HK-2 (cell line): ENCODE measurements around the gene SMARCD1.

Source experiments
- DNase-seq: peaks from one replicate; pipeline ENCODE4 v3.0.0-alpha.2; 2018; ENCODE audit not compliant: unreplicated experiment

Gene SMARCD1

GRCh38 chr12:50057000-50057841, 27.9 kb upstream of the SMARCD1 start, which contains the start of gene ASIC1:
Gene ASIC1, plus strand, starts transcription at chr12:50057596. Its CDS starts 1,171 bp downstream, at chr12:50058767.
- DNase-seq = peak; percentile 73

DNA sequence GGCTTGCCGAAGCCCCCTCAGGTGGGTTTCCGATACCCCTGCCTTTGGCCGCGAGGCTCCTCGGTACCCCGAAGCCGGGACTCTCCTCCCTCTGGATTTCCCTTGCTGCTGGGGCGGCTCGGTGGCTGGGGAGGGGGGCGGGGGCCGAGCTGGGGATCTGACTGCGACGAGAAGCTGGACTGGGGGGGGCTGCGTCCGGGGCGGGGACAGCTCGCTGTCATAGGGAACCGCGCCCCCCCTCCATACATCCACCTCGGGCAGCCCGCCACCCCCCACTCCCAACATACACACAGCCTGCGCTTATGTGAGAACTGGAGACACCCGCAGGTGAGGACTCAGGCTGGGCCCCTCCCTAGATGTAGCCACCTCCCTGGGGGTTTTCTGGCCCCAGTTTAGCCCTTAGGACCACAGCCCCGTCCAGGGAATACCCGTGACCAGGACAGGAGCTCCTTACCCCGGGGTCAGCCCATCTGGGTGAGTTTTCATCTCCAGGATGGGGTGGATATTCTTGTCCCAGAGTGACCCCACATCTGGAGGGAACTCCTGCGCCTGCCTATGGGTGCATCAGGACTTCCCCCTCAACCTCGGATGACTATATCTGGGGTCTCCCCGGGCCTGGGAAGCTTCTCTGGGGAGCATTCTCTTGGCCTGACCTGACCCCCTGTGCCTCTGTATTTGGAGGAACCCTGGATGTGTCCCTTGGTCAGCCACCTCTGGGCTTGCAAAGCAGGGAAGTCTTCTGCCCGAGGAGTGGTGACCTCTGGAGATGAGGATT, 27.1 kb upstream of the SMARCD1 start:
- DNase-seq = no peak

- DNase-seq = no peak
These were observed 26.3 kb upstream of the SMARCD1 start for GRCh38 chr12:50058743-50059312.

- DNase-seq = peak; percentile 69
These were observed 25.6 kb upstream of the SMARCD1 start for GRCh38 chr12:50059440-50060119.

- no peak for DNase-seq
These were observed 25.0 kb upstream of the SMARCD1 start for GRCh38 chr12:50060120-50060468.

DNA sequence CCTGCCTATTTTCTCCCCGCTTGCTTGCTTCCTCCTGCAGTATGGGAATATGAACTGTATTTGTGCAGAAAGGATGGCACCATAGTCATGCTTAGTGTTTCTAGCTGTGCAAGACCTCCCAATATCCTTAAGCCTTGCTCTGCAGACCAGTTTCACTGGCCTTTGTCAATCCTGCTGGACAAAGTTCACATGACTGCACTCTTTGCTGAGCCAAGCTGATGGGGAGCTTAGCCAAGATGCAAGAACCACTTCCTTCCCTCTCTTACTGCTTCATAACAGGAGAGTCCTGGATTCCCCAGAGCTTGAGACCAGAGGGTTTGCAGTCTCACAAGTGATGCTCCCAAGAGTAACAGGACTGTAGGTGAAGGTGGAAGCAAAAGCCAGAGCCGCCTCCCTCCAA, 24.0 kb upstream of the SMARCD1 start:
- no peak for DNase-seq

DNA sequence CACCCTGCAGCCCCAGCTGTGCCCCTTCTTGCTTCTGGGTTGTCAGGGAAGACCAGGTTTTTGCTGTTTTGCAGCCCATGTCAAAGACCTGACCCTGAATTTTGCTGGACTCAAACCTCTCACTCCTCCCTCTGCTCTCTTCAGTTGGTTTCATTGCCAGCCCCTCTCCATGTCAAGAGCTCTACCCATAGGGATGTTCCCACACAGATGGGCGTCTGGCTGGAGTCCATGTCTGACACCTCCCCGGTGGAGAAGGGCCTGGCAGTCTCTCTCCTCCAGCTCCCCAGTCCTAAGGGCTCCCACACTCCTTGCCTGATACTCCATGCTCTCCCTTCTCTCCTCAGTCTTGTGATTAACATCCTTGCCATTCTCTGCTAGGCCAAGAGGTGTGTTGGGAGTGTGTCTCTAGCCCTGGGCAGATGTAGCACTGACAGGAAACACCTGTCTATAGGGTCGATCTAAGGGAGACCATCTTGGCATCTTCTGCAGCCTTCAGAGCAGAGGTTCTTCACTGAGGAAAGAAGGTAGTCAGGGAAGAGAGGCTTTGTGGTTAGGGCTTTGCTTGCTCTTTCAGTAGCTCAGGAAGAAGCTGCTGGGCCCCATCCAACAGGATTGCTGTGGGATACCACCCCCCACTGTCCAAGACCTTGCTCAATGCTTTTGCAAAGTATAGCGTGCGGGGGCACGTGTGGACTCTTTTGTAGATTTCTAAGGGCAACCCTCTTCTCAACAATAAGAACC, 23.0 kb upstream of the SMARCD1 start:
- no peak for DNase-seq

- no peak for DNase-seq
These were observed 22.2 kb upstream of the SMARCD1 start for GRCh38 chr12:50062728-50063460.

- DNase-seq = no peak
These were observed 19.3 kb upstream of the SMARCD1 start for GRCh38 chr12:50065726-50066310.

DNA sequence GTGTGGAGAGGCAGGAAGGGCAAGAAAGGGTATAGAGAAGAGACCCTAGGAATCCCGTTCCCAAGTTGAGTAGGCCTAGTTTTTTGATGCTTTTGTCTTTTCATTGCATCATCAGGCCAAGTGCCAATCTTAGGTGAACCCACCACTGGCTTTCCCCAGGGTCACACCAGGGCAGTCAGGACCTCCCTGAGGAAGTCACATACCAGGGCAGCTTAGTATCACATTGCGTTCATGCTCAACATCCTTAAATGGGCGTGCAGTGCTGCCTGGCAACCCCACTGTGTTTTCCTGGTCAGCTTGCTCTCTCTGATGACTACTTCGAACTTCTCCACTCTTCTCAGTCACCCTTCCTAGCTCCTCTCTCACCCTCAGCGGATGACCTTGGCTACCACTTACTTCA, 18.7 kb upstream of the SMARCD1 start:
- DNase-seq = peak; percentile 64

- DNase-seq = no peak
These were observed 16.1 kb upstream of the SMARCD1 start for GRCh38 chr12:50069069-50069468.

DNA sequence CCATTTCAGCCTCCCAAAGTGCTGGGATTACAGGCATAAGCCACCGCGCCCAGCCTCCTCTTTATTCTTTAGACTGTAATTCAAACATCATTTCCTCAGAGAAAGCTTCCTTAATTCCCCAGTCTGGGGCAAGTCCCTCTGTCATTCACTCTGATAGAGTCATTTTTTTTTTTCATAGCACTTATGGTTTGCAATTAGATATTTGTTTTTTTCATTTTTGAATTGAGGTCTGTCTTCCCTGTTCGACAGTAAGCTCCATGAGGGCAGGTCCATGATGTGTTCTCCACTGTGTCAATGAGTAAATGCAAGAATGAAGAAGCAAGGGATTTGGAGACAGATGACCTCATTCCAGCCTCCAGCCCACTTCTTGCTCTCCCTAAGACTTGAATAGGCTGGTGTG, 15.6 kb upstream of the SMARCD1 start:
- no peak for DNase-seq

- peak; percentile 84 for DNase-seq
These were observed 14.7 kb upstream of the SMARCD1 start for GRCh38 chr12:50070314-50071060.

- DNase-seq = no peak
These were observed 12.8 kb upstream of the SMARCD1 start for GRCh38 chr12:50072198-50072907.

- DNase-seq = no peak
These were observed 11.9 kb upstream of the SMARCD1 start for GRCh38 chr12:50073206-50073605.

DNA sequence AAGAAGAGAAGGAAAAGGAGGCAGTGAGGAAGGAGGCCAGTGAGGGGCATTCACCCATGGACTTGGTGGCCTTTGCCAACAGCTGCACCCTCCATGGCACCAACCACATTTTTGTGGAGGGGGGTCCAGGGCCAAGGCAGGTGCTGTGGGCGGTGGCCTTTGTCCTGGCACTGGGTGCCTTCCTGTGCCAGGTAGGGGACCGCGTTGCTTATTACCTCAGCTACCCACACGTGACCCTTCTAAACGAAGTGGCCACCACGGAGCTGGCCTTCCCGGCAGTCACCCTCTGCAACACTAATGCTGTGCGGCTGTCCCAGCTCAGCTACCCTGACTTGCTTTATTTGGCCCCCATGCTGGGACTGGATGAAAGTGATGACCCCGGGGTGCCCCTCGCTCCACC, 11.4 kb upstream of the SMARCD1 start:
- DNase-seq = no peak

DNA sequence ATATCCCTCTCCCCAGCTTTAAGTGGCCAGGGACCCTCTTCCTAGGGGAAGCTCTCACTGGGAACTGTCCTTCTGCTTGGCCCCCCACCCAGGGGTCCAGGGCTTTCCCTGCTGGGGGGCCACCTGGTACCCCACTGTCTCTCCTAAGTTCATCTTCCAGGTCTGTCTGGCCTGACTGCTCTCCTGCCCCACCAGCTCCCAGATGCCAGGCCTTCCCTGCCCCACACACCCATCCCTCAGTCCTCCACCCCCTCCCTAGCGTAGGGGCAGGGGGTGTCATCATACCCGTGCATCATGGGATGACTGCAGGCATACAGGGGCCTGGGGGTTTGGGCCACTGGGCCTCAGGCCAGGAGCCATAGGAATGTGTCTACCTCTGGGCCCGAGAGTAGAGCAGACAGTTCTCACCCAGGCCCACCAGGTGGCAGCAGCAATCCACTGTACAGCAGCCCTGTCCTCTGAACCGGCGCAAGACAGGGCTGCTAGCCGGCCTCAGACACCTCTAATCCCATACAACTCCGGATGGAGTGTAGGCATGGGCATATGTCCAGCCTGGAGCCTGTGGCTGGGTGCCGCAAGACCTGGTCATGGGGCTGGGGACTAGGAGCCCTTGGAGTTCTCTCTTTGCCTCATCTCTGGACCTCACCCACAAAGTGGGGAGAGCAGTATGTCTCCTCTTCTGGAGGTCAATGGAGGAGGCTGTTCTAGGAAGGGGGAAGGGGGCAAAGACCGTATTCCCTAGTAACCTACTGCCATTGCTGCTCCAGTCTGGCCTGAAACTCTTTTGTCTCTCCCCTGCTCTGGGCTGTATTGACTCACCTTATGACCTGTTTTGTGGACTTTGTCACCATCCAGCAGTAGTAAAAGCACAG, 10.0 kb upstream of the SMARCD1 start:
- peak; percentile 87 for DNase-seq

DNA sequence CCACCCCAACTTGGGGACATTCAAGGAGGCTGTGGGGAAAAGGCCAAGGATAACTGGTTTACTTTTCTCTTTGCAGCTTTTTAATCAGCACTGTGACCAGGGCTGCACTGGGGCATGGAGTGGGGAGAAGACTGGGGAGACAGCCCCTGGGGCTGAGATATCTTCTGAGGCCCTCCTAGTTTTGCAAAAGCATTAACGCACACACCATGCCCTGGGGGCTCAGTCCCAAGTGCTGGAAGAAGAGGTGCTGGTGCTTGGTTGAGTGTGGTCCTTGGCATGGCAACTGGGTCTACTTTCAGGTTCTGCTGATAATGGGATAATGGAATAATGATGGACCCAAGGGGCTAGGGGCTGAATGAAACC, 9.4 kb upstream of the SMARCD1 start:
- DNase-seq = no peak
